GM21423 (cell line): ENCODE results near the gene MFSD6.
"Not testable (repeated sequence)": the region's sequence is repeated elsewhere in the genome, so short reads cannot be mapped to it uniquely, and the experiment has no call there.

Experiments
- ATAC-seq: cut with Tn5 transposase; IDR thresholded peaks from one replicate; pipeline ENCODE4 v1.9.1; 2021; ENCODE audit warnings: mild to moderate bottlenecking, moderate library complexity; ENCODE audit not compliant: unreplicated experiment

MFSD6 gene

DNA sequence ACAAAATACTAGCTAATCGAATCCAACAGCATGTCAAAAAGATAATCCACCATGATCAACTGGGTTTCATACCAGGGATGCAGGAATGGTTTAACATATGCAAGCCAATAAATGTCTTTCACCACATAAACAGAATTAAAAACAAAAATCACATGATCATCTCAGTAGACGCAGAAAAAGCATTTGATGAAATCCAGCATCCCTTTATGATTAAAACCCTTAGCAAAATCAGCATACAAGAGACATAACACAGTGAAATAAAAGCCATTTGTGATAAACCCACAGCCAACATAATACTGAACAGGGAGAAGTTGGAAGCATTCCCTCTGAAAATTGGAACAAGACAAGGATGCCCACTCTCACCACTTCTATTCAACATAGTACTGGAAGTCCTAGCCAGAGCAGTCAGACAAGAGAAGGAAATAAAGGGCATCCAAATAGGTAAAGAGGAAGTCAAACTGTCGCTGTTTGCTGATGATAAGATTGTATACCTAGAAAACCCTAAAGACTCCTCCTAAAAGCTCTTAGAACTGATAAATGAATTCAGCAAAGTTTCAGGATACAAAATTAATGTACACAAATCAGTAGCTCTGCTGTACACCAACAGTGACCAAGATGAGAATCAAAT lies 86.6 kb downstream of the MFSD6 start:
- not testable (repeated sequence) for ATAC-seq

- ATAC-seq = no peak
These were observed 89.3 kb downstream of the MFSD6 start for GRCh38 chr2:190497428-190497827.

GRCh38 chr2:190499273-190499672 lies 91.1 kb downstream of the MFSD6 start:
- no peak for ATAC-seq

GRCh38 chr2:190500054-190500502 lies 91.9 kb downstream of the MFSD6 start:
- ATAC-seq = no peak

DNA sequence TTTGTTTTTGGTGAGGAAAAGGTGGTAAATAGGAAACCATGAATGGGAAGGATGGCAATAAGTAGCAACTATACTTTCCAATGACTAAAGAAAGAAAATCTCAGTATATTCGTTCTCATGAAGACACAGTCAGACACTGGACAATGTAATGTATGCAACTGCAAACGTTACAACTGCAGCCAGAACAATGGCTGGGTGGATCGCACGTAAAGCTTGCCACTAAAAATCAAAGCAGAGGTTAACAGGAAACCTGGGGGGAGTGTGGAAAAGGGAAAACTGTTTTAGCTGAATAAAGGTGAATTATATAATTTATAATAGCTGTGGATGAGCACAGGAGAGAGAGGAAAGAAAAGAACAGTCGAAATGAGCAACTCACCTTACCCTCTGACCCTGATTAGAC lies 93.1 kb downstream of the MFSD6 start:
- ATAC-seq = no peak

DNA sequence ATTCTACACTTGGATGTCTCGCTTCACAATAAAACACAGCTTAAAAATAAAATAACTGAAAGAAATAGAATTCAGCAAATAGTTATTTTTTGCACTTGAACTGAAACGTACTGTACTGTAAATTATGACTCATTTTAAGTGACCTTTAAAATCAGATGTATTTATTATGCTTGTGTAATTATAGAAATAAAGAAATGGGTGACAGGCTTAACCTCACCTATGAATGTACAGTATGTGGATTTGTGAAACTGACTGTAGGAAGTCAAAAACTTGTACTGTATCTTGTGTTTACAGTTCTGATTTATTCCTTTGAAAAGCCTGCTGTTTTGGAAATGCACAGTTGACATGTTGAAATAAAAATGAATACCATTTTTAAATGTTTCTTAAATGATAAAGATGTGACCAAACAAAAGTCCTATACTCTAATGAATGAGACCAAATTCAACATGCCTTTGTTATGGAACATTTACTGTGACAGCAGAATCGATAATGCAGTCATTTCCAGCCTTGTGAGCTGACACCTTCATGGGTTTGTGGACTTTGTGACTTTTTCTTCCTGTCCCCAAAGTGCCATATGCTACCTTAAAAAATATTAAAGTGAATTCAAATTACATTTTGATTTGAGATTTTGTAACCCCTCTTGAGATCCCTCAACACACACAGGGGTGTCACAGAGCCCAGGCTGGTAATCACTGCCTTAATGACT lies 93.7 kb downstream of the MFSD6 start:
- ATAC-seq = no peak

DNA sequence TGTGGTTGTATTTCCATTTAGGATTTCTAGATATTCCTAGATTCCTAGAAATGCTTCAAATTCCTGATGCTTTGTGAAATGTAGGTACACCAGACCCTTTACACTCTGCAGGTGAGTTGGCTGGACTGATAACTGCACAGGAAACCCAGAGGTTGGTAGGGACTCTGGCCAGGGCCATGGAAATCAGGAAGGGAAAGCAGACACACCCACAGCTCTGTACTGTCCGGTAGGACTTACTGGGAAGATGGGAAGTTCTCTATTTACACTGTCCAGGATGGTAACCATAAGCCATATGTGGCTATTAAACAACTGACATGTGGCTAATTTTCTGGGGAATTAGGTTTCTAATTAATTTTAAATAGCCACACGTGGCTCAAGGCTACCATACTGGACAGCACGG lies 94.9 kb downstream of the MFSD6 start:
- no peak for ATAC-seq

DNA sequence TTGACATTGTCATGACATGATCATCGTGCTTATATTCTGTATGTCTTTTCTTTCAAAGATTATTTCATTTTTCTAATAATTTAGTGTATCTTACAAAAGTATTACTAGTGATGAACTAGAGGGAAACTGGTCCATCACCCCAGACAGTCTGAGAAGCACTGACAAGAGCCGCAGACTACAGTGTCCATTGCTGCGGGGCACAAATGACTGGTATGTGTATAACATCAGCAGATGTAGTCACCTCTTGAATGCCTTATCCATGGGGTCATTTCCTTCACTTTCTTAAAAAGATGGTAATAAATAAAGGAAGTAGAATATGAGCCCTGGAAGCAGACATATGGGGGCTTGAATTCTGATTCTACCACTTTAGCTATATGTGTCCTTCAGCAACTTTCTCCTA lies 96.8 kb downstream of the MFSD6 start:
- no peak for ATAC-seq

DNA sequence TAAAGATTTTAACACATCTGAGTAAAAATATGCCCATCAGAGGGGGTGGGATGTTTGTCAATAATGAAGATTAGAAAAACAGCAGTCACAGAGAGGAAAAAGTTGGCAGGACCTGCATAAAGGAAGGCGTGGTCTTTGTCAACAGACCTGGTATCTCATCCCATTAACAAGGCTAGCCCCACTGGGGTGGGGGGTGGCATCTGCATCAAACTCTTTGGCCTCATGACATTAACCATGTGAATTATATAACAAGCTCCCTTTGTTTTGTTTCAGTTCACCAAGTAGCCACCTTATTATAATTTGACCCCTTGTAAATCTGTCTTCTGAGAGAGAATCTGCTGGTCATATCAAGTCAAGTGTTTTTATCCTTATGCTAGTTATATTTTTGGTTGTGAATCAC lies 97.5 kb downstream of the MFSD6 start:
- ATAC-seq = no peak

DNA sequence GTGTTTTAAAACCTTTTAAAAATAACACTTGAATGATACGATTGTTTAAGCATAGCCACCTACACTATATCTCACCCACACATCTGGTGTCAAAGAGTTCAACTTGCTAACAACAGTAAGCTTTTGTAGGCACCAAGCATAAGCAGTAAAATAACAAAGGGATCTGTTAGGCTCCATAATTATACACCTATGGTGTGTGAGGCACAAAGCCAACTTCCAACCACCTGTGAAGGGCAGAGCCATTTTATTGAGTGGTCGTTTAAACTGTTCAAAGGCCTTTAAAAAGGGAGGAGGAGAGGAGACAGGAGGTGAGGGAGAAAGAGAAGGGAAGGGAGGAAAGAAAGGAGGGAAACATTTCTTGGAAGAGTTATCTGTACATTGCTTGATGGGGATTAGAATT lies 98.5 kb downstream of the MFSD6 start:
- ATAC-seq = no peak

DNA sequence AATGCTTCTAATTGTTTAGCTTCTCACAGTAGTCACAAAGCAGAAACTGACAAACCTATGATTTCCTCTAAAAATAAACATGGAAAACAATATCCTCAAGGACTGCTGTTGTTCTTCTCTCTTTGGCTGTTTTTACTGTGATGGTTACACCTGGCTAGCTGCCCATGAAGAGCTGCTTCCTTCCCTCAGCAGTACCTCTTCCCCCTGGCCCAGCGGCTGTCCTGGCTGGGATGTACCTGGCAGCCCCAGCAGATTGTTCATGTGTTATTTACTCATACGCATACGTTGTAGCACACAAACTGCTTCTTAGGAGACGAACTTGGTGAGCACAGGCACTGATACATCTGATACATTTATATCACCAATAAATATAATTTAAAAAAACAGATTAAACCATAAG lies 99.0 kb downstream of the MFSD6 start:
- ATAC-seq = no peak

GRCh38 chr2:190509895-190510294 lies 101.7 kb downstream of the MFSD6 start:
- ATAC-seq = not testable (repeated sequence)

DNA sequence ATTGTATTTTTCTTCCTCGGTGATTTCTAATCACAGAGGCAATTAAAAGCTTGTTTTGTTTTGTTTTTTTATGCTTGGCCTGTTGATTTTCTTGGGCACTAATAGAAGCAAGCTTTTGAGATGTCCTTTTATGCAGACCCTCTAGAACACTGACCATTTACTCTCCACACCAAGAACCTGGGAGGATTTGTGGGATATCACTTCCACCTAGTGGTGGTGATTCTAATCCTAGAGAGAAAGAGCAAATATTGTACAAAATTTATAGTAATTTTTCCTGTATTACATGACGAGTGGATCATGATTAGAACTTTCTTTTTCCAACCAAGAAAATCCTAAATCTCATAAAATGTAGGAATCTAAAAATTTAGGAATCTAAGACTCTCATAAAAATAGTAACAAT lies 102.9 kb downstream of the MFSD6 start:
- ATAC-seq = no peak

- no peak for ATAC-seq
These were observed 104.5 kb downstream of the MFSD6 start for GRCh38 chr2:190512539-190513095.

DNA sequence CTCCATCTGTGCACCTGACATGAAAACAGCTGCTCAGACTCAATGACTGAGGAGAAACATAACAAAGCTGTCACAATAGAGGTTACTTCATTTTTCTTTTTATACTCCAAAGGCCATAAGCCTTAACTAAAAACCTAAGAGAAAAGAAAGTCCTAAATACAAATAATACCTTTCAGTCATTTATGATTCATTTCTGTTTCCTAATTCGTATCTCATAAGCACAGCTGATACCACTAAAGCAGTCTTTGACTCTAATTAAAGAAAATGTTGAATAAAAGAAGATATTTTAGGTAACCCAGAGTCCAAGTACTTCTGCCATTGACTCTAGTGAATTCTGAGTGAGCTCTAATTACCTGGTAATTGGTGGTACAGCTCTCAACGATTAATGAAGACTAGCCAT lies 105.7 kb downstream of the MFSD6 start:
- ATAC-seq = no peak

DNA sequence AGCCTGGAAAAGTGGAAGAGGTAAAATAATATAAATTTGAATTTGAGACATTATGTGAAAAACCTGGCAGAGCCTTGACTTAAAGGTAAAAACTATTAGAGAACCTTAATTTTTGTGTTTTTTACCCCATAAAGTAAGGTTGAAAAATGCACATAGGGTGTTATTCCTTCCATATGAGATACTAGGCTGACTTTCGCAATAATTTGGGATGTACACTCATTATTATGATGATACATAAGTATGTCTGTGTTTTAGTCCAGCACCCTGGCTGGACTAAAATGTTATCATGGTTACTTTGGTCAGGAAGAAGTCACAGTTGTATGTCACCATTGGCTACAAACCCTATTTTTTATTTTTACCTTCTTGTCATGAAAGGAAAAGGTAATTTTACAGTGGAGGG lies 106.5 kb downstream of the MFSD6 start:
- ATAC-seq = no peak

DNA sequence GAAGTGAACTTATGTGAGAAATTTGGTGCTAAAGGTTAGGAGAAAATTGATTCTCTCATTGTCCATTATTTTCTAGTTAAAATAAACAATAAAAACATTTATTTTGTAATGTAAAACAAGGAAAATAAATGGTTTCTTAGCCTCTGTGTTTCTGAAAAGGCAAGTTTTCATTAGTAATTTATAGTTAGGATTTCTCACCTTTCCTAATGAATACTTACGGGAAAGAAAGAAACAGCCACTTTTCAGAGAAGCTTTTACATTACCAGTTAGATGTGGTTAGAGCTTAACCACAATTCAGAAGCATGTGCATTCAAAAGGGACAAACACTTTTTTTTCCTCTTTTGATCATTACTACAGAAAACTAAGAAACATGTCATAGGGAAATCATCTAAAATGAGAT lies 107.5 kb downstream of the MFSD6 start:
- ATAC-seq = no peak

DNA sequence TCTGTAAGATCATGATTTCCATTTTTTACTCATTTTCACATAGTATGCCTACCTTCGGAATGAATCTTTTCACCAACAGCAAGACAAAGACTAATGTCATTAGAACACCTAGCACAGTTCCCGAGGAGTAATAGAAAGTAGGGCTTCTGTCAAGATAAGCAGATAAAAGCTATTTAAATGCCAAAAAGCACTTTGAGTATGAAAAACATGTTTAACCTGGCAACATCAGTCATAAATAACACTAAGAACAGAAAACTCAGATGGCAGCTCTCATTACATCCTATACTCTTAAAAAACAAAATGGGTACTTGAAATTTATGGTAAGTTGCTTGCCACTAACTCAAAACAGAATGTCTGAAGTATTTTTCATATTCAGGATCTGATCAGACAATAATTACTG lies 109.3 kb downstream of the MFSD6 start:
- no peak for ATAC-seq

- ATAC-seq = no peak
These were observed 112.0 kb downstream of the MFSD6 start for GRCh38 chr2:190519975-190520767.

GRCh38 chr2:190524928-190525327 lies 116.8 kb downstream of the MFSD6 start:
- ATAC-seq = no peak

- no peak for ATAC-seq
These were observed 118.1 kb downstream of the MFSD6 start for GRCh38 chr2:190526105-190526750.
